IMR-90 (cell line): Measurements from ENCODE around the gene UNC5B.

Experiments used
- BHLHE40 ChIP-seq: fragments of 150-350 bp; IDR thresholded peaks from 2 replicates; pipeline ENCODE4 v1.6.1; 2016; ENCODE audit warnings: mild to moderate bottlenecking, low read depth, low read length
- CEBPB ChIP-seq: IDR thresholded peaks from 2 replicates; pipeline ENCODE4 v1.6.1; 2012; ENCODE audit warnings: low read depth, low read length, improper control_type of control experiment
- FOS ChIP-seq: fragments of 150-350 bp; IDR thresholded peaks from 2 replicates; pipeline ENCODE4 v1.6.1; 2016; ENCODE audit warnings: low read depth, low read length
- MAFK ChIP-seq: IDR thresholded peaks from 2 replicates; pipeline ENCODE4 v1.6.1; 2012; ENCODE audit warnings: low read depth, low read length, improper control_type of control experiment
- POLR2A ChIP-seq: IDR thresholded peaks from 2 replicates; pipeline ENCODE4 v1.6.1; 2012; ENCODE audit warnings: mild to moderate bottlenecking, low read depth, low read length
- SMC3 ChIP-seq: fragments of 150-350 bp; IDR thresholded peaks from 2 replicates; pipeline ENCODE4 v1.6.1; 2016; ENCODE audit warnings: low read depth, mild to moderate bottlenecking, antibody characterized with exemption, low read length, moderate library complexity
- TF ChIP-seq, protein P1 (sequence below): conservative IDR thresholded peaks from 2 replicates; pipeline ENCODE4 v1.5.1; 2012; ENCODE audit warnings: mild to moderate bottlenecking, low read depth, low read length, improper control_type of control experiment

GRCh38 chr10:71342573-71343391 lies 130.4 kb downstream of the UNC5B start:
- TF ChIP-seq, protein P1, sequence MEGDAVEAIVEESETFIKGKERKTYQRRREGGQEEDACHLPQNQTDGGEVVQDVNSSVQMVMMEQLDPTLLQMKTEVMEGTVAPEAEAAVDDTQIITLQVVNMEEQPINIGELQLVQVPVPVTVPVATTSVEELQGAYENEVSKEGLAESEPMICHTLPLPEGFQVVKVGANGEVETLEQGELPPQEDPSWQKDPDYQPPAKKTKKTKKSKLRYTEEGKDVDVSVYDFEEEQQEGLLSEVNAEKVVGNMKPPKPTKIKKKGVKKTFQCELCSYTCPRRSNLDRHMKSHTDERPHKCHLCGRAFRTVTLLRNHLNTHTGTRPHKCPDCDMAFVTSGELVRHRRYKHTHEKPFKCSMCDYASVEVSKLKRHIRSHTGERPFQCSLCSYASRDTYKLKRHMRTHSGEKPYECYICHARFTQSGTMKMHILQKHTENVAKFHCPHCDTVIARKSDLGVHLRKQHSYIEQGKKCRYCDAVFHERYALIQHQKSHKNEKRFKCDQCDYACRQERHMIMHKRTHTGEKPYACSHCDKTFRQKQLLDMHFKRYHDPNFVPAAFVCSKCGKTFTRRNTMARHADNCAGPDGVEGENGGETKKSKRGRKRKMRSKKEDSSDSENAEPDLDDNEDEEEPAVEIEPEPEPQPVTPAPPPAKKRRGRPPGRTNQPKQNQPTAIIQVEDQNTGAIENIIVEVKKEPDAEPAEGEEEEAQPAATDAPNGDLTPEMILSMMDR, result no peak
- no peak for TF ChIP-seq FOS
- TF ChIP-seq SMC3, result no peak
- TF ChIP-seq MAFK, result no peak
- no peak for TF ChIP-seq POLR2A
- no peak for TF ChIP-seq BHLHE40
- no peak for TF ChIP-seq CEBPB
